ENCODE data around the gene TRIM44.
"Not testable (repeated sequence)": the region's sequence is repeated elsewhere in the genome, so short reads cannot be mapped to it uniquely, and the experiment has no call there.

Gene TRIM44

DNA sequence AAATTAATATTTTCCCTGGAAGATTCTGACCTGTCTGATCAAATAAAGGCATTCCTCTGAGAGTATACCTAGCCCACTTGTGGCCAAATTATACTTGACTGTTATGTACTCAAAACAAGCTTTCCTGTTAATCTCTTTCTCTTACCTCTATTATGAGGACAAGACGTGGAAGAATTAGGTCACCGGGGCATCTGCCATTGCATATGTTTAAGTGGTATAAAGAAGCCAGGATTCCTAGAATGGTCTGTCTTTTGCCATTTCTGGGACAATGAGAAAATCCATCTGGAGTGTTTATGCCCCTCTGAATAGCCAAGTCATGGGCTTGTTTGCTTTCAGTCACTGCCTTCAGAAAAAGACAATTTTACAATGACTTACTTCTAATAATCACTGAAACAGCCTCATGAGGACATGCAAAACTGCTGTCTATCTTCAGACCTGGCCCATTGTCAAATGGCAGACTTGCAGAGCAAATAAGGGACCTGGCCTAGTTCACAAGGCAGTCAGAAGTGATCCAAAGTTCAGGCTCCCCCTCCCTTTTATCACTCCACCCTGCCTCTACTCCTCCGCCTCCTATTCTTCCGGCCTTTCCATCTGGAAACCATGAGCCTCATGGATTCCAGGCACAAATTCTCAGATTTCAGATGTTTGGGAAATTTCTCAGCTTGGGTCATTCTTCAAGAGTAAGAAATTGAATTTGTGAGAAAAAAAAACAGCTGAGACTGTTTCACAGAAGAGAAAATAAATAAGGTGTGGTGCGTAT lies 153.2 kb downstream of the TRIM44 start:
- DNase-seq (ENCODE audit: low spot score), result no peak

- no peak for DNase-seq (ENCODE audit: low spot score)
Observed at GRCh38 chr11:35820614-35821013, 158.0 kb downstream of the TRIM44 start.

GRCh38 chr11:35822815-35823495 lies 160.4 kb downstream of the TRIM44 start:
- DNase-seq (ENCODE audit: low spot score), result no peak

DNA sequence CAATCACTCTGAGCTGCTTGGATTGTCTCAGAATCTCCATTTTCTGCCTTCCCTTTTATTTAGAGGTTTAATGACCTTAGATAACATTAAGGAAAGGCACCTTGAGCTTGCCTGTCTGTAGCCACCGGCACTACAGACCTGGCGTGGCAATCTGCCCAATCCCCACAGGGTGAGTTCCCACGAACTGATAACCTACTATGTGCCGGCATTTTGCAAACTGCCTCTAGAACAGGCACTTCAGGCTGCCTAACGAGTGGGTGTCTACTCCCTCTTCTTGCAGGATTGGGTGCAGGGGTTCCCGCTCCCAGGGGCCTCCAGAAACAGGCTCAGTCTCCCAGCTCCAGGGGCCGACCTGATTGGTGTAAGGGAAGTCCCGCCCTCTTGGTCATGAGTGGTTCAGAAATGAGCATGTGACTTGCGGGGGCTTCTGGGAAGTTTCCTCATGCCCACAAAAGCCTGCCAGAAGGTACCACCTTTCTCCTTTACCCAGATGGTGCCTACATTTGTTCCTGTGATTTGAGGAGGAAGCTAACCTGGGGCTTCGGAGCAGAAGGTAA lies 161.2 kb downstream of the TRIM44 start:
- no peak for DNase-seq (ENCODE audit: low spot score)

DNA sequence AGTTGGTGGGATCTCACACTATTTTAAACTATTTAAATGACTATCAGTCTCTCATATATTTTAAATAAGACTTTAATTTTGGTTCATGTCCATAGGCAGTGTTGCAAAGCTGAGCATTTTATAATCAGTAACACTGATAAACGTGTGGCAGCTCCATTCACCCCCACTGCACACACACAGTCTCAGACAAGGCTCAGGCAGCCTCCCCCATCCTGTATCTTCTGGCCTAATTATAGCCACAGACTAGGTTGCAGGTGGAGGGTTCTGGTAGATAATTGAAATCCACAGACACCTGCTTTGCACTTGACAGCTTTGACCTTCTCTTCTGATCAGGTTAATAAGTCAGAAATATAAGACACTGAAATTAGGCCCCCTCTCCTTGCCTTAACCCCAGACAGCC lies 162.8 kb downstream of the TRIM44 start:
- DNase-seq (ENCODE audit: low spot score), result no peak

GRCh38 chr11:35826006-35826405 lies 163.4 kb downstream of the TRIM44 start:
- DNase-seq (ENCODE audit: low spot score), result no peak

- DNase-seq (ENCODE audit: low spot score), result no peak
Observed at GRCh38 chr11:35826949-35827348, 164.4 kb downstream of the TRIM44 start.

GRCh38 chr11:35836205-35836604 lies 173.6 kb downstream of the TRIM44 start:
- no peak for DNase-seq (ENCODE audit: low spot score)

DNA sequence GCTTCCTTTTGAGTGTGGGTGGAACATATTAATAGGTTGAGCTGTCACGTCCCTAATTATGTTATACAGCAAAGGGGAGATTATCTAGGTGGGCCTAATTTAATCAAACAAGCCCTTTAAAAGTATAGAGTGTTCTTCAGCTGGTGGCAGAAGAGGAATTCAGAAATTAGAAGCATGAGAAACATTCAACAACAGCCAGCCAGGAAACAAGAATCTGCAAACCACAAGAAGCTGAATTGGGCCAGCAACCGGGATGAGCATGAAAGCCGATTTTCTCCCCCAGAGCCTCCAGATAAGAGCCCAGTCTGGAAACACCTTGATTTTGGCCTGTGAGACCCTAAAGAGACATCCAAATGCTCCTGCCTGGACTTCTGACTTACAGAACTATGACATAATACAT lies 175.5 kb downstream of the TRIM44 start:
- no peak for DNase-seq (ENCODE audit: low spot score)

DNA sequence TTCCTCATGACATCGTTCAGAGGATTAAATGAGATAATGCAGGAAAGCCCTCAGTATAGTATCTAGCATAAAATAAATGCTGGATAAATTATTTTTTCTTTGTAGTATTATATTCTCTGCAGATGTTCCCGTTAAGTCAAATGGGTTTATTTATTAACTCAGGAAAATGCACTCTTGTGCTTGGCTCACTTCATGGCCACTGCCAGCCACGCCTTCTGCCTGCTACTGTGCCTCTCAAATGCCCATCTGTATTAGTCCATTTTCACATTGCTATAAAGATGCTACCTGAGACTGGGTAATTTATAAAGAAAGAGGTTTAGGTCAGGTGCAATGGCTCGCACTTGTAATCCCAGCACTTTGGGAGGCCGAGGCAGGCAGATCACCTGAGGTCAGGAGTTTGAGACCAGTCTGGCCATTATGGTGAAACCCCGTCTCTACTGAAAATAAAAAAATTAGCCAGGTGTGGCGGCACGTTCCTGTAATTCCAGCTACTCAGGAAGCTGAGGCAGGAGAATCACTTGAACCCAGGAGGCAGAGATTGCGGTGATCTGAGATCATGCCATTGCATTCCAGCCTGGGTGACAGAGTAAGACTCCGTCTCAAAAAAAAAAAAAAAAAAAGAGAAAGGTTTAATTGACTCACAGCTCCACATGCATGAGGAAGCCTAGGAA lies 176.3 kb downstream of the TRIM44 start:
- DNase-seq (ENCODE audit: low spot score), result not testable (repeated sequence)

DNA sequence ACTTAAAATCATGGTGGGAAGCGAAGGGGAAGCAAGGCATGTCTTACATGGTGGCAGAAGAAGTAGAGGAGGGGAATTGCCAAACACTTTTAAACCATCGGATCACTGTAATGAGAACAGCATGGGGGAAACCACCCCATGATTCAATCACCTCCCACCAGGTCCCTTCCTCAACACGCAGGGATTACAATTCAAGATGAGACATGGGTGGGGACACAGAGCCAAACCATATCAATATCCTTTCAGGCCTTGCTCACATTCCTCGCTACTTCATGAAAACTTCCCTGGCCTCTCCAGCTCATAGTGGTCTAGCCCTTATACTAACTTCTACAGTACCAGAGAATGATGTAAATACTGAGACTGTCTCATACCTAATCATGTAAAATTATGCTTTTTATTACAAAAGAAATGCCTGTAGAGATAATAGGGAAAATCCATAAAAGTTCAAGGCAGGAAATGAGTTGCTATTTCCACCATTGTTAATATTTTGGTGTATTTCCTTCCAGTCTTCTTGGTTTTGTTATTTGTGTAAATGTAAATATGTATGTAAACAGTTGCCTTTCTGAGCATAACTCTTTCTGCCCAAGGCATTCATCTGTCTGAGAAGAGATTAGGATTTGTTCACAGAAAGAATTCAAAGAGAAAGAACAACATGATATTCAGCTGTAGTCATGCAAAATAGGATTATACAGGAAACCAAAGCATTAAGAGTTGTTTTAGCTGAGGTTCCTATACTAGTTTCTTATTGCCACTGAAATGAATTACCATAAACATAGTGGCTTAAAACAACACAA lies 177.0 kb downstream of the TRIM44 start:
- no peak for DNase-seq (ENCODE audit: low spot score)

DNA sequence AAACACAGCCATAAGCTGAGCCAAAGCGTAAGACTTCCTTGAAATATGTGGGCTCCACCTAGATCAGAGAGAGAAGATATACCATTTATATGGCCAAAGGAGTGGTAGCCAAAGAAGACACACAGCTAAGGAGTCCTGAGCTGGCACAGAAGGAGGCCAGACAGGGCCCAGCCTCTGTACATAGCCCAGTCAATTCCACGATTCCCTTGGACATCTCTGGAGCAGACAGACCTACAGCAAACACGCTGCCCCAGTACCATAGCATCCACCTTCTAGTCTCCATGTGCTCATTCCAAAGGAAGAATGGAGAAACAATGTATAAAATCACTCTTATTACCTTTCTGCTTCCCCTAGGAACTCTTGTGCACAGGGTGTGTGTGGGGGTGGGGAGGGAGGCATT lies 179.2 kb downstream of the TRIM44 start:
- DNase-seq (ENCODE audit: low spot score), result no peak

GRCh38 chr11:35842958-35843357 lies 180.4 kb downstream of the TRIM44 start:
- DNase-seq (ENCODE audit: low spot score), result no peak

DNA sequence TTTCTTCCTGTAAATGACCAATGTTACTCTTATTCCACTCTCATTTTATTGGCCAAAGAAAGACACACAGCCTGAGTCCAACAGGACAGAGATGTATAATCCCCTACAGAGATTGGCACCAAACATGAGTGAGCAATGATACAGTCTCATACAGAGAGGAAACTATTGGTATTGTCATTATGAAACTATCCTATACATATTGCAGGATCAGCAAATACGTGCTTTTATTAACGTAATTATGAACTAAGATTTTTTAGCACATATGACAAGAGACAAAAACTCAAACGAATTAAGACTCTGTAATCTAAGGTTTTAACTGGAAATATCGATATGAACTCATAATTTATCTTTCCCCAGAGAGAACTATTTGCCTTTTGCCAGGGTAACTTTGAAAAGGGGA lies 182.0 kb downstream of the TRIM44 start:
- DNase-seq (ENCODE audit: low spot score), result no peak

GRCh38 chr11:35845860-35846259 lies 183.3 kb downstream of the TRIM44 start:
- DNase-seq (ENCODE audit: low spot score), result no peak

- DNase-seq (ENCODE audit: low spot score), result no peak
Observed at GRCh38 chr11:35846874-35847273, 184.3 kb downstream of the TRIM44 start.

DNA sequence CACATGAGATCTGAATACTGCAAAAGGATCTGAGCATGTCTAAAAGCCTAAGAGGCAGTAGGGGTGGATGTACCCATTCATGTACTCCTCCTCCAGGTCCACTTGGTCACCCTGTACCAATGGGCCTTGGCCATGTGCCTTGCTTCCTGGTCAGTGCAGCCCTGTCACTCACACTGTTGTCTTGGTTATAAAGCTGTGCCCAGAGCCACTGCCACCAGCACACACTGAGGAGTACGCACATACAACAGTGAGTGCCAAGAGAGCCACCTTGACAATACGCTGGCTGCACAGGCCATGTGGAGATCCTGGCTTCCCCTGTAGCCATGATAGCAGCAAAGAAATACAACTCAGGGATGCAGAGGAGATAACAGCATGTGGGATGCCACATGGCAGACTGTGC lies 184.9 kb downstream of the TRIM44 start:
- DNase-seq (ENCODE audit: low spot score), result no peak

- DNase-seq (ENCODE audit: low spot score), result no peak
Observed at GRCh38 chr11:35848616-35849015, 186.0 kb downstream of the TRIM44 start.

DNA sequence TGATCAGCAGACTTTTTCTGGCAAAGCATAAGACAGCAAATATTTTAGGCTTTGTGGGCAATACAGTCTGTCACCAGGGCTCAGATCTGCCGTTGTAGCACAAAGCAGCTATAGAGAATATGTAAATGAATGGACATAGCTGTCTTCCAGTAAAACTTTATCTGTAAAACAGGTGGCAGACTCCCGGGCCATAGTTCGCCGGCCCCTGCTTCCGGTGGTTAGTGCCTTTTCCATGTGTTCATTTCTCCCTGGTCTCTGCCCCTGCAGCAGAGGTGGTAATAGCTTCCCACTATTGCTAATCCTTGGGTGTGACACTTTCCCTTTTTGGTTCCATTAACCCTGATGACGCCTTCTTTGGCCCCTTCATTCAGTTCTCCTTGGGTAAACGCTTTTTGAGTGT lies 187.6 kb downstream of the TRIM44 start:
- DNase-seq (ENCODE audit: low spot score), result no peak

DNA sequence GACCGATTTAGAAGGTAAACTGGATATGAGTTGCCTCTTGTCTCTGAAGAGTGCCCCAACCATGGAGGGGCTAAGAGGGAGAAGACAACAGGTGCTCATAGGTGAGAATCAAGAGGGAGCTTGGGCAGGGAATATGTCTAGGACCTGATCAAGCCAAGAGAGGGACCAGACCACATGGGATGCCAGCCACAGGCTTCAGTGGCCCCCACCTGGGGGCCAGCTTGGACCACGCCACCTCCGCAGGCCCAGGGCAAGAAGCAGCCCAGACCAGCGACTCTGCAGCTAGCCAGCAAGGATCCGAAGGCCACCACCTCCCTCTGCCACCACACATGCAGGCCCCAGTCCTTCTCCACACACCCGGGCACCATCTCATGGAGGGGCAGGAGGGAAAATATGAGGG lies 188.8 kb downstream of the TRIM44 start:
- DNase-seq (ENCODE audit: low spot score), result no peak

- DNase-seq (ENCODE audit: low spot score), result no peak
Observed at GRCh38 chr11:35852056-35852455, 189.5 kb downstream of the TRIM44 start.

DNA sequence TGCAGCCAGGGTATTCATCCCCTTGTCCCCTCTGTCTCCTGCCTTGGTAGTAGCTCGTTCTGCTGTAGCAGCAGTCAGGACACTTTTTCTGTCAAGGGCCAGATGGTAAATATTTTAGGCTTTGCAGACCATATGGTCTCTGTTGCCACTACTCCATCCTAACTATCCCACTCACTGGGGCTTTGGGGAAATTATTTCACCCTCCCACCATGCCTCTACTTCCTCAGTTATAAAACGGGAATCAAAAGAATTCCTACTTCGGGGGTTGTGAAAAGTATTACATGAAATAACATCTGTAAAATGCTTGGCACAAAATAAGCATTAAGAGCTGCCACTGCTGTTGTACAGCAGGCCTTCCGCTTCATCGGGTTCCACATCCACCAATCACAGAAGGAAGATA lies 191.4 kb downstream of the TRIM44 start:
- DNase-seq (ENCODE audit: low spot score), result no peak
